HG02678 (cell line): ENCODE results near the gene MYCBP.
"Not testable (repeated sequence)": the region's sequence is repeated elsewhere in the genome, so short reads cannot be mapped to it uniquely, and the experiment has no call there.

Experiments used
- ATAC-seq: cut with Tn5 transposase; IDR thresholded peaks from one replicate; pipeline ENCODE4 v1.9.1; 2021; ENCODE audit warnings: mild to moderate bottlenecking, moderate library complexity; ENCODE audit not compliant: unreplicated experiment

MYCBP gene

DNA sequence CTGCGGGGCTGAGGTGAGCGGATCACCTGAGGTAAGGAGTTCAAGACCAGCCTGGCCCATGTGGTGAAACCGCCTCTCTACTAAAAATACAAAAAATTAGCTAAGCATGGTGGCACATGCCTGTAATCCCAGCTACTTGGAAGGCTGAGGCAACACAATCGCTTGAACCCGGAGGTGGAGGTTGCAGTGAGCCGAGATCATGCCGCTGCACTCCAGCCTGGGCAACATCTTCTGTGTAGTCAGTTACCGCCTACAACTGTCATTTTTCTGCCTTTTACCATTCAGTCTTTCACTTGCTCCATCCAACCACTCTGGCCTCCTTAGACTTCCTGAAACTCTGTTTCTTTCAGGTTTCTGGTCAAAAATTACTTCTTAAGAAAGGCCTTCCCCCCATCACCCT, 2.2 kb downstream of the MYCBP start:
- no peak for ATAC-seq

DNA sequence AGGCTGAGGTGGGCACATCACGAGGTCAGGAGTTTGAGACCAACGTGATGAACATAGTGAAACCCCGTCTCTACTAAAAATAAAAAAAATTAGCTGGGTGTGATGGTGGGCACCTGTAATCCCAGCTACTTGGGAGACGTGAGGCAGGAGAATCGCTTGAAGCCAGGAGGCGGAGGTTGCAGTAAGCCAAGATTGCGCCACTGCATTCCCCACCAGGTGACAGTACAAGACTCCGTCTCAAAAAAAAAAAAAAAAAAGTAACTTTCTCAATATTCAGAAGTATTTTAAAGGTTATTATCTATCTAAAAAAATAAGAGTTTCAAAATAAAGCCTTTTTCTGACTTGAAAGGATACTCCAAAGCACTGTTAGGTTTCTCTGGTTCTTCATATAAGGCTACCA, 5.9 kb downstream of the MYCBP start:
- no peak for ATAC-seq

DNA sequence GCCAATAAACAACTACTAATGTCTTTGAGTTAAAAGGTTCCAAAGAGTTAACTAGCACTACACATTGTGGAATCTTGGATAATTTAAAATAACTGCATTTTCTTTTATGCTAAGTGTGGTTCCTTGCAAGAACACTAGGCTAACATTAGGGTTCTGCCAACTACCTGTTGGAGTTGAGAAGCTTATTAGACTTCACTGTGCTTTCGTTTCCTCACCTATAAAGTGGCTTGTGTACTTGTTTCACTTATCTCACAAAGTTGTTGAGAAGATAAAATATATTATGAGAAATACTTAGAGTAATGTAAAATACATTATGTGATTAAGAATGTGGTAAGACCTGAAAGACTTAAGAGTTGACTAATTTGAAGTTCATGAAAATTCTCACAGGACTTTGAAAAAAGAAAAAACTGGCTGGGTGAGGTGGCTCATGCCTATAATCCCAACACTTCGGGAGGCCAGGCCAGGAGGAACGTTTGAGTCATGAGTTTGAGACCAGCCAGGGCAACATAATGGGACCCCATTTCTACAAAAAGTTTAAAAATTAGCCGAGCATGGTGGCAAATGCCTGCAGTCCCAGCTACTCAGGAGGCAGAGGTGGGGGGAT, 7.9 kb downstream of the MYCBP start:
- ATAC-seq: no peak

DNA sequence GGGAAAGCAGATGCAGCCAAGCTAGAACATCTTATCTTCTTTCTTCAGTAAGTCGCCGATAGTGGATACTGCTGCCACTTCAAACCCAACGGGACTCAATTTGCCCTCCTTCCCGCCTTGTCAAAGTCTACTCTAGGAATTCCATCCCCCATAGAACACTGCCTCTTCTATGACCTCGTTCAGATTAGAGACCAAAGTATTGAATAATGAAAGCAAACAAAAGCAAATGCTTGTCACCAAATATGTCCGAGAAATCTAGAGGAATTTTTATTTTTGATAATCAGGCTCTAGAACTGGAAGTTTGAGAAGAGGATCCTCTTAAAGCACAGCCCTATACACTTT, 12.7 kb downstream of the MYCBP start:
- no peak for ATAC-seq

DNA sequence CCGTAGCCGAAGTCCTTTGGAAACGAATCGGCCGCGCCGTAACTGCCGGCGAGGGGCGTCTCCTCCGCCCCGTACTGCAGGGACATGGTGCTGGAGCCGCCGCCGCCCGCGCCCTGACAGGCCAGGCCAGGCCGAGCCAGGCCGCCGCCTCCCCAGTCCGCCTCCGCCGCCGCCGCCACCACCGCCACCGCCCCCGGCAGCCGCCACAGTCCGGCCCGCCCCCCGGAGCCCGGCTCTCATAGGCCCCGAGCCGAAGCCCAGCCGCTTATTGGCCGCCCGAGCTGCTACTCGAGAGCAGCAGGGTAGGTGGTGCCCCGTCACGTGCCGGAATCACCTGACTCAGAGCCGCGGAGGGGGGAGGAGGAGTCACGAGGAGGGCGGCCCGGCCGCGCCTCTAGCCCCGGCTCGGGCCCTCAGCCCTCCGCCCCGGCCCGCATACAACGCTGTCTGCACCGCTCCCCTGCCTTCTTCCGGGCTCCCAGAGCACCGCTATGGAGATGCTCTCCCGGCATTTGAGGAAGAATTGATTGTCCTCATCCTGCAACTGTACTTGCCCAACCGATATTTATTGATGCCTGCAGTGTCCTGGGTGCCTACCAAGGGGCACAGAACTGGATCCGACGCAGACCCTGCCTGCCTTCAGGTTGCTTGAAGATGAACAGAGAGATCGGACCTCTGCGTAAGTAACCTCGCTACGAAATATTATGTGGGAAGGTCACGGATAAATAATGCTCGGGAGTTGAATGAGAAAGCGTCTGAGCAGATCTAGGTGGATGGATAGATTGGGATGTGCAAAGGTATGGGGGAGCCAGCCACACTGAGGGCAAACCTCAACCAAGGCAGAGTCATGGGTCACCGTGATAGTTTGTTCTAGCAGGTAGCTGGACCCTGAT, 13.3 kb downstream of the MYCBP start, which contains the start of gene RRAGC:
TSS of gene RRAGC (minus strand) at position 212 of the 893 bp plus-strand sequence. CDS start at position 86, 126 bp downstream.
- peak; percentile 95 for ATAC-seq

DNA sequence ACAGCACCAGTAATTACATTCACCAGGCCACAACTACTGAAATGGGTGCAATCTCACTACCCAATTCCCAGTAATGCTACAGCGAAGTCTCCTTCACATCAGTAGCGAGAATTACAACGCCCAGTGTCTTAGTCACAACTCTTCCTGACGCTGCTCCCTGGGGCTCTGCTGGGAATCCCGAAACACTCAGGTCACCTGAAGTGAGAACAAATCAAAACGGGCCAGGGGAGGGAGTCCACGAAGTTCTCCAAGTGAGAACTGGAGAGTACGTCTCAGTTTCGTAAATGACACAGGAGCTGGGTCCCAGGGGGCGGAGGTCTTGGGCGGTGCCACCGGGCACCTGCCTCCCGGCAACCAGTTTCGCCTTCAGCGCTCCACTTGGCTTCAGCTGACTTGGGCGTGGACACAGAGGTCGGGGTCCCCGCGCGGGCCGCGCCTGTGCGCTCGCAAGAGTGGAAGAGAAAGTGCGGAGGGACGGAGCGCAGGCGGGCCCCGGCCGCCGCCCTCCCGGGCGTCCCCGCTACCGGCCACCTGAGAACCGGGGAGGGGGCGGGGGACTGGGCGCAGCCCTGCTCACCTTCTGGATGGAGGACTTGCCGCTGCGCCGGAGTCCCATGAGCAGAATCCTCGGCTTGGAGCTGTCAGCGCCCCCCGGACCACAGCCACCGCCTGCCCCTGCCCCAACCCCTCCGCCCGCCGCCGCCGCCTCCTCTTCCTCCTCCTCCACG, 14.2 kb downstream of the MYCBP start:
- peak; percentile 32 for ATAC-seq

DNA sequence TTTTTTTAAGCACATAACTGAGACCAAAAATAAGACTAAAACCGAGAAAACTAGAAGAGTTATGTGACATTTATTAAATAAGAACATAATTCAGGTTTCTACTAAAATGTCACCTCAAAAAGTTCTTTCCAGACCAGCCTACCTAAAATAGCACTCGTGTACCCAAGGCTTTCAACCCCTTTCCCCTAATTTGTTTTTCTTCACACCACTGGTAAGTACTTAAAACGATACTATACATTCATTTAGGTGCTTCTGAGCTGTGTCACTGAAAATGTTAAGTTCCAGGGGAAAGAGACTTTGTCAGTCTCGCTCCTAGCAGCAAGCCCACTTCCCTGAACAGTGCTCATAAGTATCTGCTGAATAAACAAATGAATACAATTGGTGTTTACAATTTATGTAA, 20.4 kb downstream of the MYCBP start:
- ATAC-seq: no peak

DNA sequence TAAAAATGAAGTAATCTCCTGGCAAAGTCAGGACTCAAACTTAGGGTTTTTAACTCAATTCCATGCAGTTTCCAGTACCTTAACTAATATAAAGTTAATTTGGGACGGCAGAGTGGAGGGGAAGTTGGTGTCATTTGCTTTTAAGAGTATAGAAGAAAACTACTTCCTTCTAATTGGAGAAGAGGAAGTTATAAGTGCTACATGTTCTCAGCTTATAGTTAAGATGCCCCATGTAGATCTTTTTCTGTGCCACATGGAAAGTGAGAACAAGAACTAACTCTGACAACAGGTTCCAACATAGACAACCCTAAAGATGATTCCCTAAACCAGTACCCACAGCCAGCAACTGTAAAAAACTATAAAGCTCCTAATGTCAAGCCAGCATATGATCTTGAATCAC, 25.1 kb downstream of the MYCBP start:
- ATAC-seq: no peak

DNA sequence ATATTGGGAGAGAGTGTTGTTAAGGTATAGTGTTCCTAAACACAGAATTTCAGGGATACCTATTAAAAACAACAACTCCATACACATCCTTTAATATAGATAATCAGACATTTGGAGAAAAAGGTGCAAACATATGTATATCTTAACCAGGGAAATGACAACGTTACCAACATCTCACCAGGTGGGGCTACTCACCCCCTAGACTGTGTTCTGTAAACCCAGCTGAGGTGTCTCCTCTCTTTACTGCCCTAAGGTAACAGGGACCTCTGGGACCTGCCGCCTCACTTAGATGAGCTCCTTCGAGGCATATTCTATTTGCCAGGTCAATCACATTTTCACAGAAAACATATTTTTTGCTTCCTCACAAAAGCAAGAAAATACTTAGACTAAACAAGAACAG, 26.9 kb downstream of the MYCBP start:
- ATAC-seq: no peak

DNA sequence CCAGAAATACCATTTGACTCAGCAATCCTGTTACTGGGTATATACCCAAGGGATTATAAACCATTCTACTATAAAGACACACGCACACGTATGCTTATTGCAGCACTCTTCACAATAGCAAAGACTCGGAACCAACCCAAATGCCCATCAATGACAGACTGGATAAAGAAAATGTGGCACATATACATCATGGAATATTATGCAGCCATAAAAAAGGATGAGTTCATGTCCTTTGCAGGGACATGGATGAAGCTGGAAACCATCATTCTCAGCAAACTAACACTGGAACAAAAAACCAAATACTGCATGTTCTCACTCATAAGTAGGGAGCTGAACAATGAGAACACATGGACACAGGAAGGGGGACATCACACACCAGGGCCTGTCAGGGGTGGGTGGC, 28.1 kb downstream of the MYCBP start:
- not testable (repeated sequence) for ATAC-seq

DNA sequence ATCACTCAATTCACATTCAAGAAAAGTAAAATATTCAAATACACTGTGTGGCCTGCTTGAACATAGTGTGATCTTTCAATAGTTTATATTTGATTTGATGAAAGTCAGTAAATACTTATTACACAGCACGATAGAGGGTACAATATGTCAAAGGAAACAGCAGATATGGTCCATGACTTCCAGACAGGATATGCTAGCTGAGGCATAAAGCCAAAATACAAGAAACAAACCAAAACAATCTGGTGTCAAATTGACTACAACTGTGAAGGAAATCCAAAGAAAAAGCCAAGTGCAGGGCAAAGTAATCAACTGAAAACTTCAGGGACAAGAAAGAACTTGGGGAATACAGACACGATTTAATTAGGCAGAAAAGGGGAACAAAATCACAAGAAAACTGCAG, 32.9 kb downstream of the MYCBP start:
- no peak for ATAC-seq

DNA sequence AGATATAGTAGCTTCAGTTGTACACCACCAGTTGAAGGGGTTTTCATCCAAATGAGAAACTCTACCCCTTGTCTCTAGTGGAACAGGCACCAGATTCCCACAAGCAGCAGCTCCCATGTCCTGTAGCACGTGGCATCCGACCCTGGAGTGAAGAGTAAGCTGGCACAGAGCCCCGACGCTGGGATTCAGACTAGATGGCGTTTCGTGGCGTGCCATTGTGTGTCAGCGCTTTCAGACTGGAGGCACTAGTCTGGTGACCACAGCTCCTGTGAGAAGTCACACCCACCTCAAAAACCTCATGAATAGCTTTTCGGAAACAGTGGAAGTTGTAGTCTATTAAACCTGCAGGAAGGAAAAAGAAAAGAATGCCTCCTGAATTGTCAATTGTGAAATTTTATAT, 33.8 kb downstream of the MYCBP start:
- no peak for ATAC-seq

DNA sequence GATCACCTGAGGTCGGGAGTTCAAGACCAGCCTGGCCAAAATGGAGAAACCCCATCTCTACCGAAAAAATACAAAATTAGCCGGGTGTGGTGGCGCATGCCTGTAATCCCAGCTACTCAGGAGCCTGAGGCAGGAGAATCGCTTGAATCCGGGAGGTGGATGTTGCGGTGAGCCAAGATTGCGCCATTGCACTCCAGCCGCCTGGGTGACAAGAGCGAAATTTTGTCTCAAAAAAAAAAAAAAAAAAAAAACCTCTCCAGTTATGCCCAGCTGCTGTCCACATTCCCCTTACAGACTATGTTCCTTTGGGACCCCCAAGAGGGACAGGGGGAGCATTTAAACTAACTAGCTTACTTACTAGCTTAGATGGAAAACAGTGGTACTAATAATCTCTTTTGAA, 36.8 kb downstream of the MYCBP start:
- ATAC-seq: not testable (repeated sequence)

DNA sequence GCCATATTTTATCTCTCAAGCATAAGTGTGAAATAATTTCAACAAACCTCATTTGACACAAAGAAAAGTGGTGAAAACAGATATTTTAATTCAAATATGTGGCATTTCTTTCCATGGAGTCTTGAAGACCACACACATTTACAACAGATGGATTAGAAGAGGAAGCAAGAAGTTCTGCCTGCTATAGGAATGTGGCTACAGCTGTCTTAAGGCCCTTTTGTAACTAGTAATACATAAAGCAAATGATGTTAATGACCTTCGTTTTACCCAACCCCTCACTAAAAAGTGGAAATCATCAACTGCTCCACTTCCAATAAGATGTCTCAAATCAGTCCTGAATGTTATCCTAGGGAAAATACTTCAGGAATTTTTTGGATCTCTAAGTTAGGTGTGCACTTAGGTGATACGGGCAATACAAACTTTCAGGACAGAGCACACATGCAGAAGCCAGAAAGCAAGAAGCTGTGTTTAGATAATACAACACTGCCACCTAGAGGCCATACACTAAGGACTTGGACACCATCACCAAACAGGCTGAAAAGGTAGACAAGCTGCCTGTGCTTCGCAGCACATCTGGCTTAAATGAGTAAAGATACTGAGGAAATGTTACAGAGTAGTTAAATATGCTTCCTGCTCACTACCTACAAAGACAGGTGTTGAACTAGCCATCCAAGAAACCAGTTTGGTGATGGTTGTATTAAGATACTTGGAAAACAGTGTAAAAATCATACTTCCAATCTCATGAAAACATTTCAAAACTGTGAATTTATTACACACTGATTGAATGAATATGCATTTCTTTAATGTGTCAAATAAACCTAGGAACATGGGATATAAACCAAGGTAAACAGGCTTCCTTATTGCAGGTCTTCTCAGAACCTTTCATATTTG, 38.0 kb downstream of the MYCBP start:
- peak; percentile 64 for ATAC-seq

DNA sequence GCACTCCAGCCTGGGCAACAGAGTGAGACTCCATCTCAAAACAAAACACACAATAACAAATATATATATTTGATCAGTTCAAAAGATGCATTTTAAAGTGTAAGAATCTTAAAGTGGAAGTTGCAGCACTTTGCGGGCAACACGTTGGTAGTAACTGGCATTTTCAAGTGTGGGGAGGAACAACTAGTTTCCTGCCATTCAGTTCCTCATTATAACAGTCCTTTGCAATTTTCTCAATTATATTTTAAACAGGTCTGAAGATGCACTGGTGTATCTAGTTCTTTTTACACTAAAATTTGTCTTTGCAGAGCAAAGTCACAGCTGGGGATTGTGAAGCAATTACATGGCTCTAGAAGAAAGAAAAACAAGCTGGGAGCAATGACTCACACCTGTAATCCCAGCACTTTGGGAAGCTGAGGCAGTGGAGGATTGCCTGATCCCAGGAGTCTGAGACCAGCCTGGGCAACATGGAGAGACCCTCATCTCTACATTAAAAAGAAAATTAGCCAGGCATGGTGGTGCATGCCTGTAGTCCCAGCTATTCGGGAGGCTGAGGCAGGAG, 38.8 kb downstream of the MYCBP start:
- no peak for ATAC-seq

DNA sequence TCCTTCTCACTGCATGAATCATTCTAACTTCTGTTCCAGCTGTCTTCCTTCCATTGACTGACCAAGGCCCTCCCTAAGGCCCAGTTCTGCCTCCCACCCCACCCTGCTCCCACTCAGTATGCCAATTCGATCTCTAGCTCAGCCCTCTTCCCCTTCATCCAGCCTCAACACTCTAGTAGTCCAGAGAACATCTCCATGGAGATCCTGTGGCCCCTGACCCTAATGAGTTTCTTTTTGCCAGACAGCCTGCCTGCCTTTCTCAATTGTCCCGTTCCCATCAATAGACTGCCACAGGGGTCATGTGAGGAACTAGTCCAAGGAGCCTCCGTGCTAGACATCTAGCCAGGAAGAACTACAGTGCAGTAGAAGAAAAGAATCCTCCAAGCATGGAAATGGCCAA, 40.0 kb downstream of the MYCBP start:
- no peak for ATAC-seq

DNA sequence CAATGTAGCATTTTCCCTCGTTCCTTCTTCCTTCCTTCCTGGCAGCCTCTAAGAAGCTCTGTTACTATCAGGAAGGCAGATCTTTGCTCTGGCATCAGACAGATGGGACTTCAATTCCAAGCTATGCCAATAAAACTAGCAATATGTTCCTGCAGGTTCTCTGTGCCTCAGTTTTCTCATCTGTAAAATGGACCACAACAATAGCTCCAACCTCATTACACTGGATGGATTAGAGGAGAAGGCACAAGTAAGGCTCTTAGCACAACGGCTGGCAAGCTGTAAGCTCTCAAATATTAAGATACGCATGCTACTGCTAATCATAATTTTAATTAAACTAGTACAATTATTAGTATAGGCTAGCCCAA, 40.8 kb downstream of the MYCBP start:
- ATAC-seq: no peak

DNA sequence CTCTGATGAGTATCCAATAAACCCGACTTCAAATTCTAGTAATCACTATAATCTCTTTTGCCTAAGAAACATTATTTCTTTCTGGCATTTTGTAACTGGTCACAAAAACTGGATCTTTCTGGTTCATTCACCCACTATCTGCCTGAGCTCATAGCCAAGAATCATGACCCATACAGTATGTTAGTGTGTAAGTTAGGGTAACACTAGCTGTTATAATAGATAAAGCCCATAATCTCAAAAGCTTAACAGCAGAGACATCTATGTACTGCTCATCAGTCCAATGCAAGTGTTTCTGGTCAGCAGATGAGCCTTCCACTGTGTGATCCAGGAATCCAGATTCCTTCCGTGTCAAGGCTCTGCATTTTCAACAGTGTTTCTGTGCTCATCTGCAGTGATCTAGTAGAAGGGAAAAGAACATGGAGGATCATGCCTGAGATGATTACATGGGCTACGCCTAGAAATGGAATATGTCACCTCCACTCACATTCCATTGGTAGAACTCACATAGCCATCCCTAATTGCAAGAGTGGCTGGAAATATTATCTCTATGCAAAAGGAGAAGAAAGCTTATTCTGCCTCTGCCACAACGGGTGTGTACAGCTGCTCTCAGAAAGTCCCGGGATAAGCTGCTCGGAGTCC, 41.3 kb downstream of the MYCBP start:
- ATAC-seq: no peak

DNA sequence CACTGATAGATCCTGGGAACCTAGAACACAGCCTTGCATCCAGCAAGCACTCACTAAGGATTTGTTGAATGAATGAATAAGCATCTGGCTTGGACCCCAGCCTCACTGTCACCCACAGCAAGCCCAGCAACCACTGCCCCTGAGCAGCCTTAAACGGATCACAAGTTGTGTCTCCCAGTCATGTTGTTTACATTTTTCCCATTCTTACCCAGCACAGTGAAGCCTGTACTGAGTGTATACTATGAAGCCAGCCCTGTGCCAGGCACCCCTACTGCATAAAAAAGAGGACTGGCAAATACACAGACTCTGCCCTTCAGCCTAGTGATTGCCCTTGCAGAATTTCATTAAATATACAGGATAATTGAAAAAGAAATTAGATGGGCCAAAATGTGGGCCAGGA, 43.8 kb downstream of the MYCBP start:
- no peak for ATAC-seq

DNA sequence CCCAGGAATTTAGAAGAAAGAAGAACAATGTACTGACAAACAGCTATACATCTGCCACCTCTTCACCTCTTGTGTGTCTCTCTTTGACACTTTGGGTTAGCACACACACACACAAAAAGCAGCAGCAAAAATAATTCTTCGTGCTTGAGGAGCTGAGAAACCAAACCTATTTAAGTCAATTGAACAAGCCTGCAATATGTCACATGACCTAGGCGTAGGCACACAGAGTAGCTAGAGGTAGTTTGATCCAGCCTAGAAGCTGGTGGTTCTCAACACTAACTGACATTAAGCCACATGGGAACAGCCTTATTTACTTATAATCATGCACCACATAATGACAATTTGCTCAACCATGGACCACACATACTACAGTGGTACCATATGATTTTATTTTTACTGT, 45.8 kb downstream of the MYCBP start:
- no peak for ATAC-seq
